Measurements from ENCODE around the gene PARP4.
"Not testable (repeated sequence)": the region's sequence is repeated elsewhere in the genome, so short reads cannot be mapped to it uniquely, and the experiment has no call there.

The PARP4 gene

DNA sequence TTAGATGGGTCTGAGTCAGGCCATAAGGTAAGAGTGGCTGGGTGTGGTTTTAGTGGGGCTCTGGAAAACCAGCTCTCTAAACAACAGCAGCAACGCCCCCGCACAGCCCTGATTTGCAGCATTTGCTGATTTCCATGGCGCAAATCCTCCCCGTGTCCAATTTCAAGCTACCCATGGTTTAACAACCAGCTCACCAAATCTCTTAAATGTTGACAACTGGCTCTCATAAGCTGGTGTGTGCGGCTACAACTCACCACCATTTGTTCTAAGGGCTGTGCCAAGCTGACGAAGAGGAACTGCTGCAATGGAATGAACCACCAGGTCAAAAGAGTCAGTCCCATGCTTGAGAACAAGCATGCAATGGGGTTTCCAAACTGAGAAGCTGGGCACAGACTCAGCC lies 22.9 kb downstream of the PARP4 start:
- peaks cover 100% of the 10 kb centered on the region for H3K36me3 ChIP-seq
- TF ChIP-seq, protein P1, sequence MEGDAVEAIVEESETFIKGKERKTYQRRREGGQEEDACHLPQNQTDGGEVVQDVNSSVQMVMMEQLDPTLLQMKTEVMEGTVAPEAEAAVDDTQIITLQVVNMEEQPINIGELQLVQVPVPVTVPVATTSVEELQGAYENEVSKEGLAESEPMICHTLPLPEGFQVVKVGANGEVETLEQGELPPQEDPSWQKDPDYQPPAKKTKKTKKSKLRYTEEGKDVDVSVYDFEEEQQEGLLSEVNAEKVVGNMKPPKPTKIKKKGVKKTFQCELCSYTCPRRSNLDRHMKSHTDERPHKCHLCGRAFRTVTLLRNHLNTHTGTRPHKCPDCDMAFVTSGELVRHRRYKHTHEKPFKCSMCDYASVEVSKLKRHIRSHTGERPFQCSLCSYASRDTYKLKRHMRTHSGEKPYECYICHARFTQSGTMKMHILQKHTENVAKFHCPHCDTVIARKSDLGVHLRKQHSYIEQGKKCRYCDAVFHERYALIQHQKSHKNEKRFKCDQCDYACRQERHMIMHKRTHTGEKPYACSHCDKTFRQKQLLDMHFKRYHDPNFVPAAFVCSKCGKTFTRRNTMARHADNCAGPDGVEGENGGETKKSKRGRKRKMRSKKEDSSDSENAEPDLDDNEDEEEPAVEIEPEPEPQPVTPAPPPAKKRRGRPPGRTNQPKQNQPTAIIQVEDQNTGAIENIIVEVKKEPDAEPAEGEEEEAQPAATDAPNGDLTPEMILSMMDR (IDR thresholded peaks at IDR 0.05) = no peak
- H3K27me3 ChIP-seq = no peaks in the 10 kb centered on the region
- no peak overlapping the region for H3K4me3 ChIP-seq (ENCODE audit: low read depth in 1 of 2, low read length in 1 of 2)
- no peak overlapping the region for H3K27ac ChIP-seq
- H3K9me3 ChIP-seq = no peaks in the 10 kb centered on the region
- no peaks in the 10 kb centered on the region for H3K4me1 ChIP-seq (ENCODE audit: control insufficient read depth in 1 of 2, insufficient read depth in 1 of 2, low read depth in 1 of 2, low read length in 1 of 2)

DNA sequence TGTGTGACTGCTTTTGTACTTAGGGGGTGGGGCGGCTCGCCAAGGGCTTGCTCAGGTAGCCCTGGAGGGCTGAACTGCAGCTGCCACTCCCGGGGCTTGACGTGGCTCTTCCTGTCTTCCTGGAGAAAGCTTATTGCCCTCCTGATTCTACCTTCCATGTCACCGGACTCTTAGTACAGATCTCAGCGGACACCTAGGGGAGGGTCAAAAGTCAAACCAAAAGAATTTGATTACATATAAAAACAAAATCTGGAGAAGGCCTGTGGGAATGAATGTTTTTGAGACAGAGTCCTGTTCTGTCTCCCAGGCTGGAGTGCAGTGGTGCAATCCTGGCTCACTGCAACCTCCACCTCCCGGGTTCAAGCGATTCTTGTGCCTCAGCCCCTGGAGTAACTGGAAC lies 24.5 kb downstream of the PARP4 start:
- H3K4me1 ChIP-seq (ENCODE audit: control insufficient read depth in 1 of 2, insufficient read depth in 1 of 2, low read depth in 1 of 2, low read length in 1 of 2); H3K9me3 ChIP-seq; H3K27ac ChIP-seq; H3K4me3 ChIP-seq (ENCODE audit: low read depth in 1 of 2, low read length in 1 of 2); H3K27me3 ChIP-seq: not testable (repeated sequence)
- peaks cover 99% of the 10 kb centered on the region for H3K36me3 ChIP-seq

DNA sequence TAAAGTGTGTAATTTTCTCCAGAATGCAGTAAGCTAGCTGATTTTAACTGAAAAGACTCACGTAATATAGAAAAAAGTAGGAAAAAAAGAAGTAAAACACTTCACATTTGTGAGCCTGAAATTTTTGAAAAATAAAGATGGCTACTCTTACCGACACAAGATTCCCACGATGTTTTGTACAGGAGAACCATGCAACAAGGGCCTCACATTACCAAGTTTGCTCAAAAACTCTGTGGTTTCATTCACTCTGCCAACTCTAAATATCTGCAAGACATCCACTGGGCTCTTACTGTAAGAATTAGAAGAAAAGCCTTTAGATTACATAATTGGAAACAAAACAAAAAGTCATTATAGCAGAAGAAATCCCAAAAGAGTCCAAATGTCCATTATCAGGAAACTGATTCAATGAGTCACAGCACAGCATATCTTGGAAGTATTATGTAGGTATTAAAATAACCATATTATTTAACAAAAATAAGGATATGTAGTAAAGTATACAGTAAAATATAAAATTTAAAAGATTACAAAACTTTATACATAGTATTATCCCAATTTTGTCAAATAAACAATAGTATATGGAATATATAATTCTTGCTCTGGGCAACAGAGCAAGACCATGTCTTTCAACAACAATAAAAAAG lies 26.4 kb downstream of the PARP4 start:
- H3K27me3 ChIP-seq; H3K27ac ChIP-seq; H3K4me1 ChIP-seq (ENCODE audit: control insufficient read depth in 1 of 2, insufficient read depth in 1 of 2, low read depth in 1 of 2, low read length in 1 of 2); H3K4me3 ChIP-seq (ENCODE audit: low read depth in 1 of 2, low read length in 1 of 2); H3K9me3 ChIP-seq: not testable (repeated sequence)
- H3K36me3 ChIP-seq = peaks cover 99% of the 10 kb centered on the region

DNA sequence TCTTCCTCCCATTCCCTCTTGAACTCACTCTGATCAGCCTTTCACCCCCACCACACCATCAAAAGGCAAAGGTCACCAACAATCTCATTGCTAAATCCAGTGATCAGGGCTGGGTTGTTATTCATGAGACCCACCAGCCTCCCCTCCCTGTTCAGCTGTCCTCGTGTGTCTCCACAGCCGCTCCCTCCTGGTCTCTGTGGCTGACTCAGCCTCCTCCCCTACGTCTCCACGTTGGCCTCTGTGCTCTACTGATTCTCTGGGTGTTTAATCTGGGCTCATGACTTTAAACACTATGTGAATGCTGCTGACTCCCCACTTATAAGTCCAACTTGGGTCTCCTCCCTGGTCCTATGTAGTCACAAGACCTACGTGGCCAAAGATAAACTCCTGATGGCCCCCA lies 38.9 kb downstream of the PARP4 start:
- Histone ChIP-seq H3K36me3 (peaks cover 99% of the 10 kb centered on the region), H3K27ac (no peak overlapping the region), H3K27me3 (no peaks in the 10 kb centered on the region), H3K4me1 (ENCODE audit: control insufficient read depth in 1 of 2, insufficient read depth in 1 of 2, low read depth in 1 of 2, low read length in 1 of 2) (no peaks in the 10 kb centered on the region), H3K9me3 (no peaks in the 10 kb centered on the region), H3K4me3 (ENCODE audit: low read depth in 1 of 2, low read length in 1 of 2) (no peak overlapping the region)
- TF ChIP-seq, protein P1 (IDR thresholded peaks at IDR 0.05) = no peak

DNA sequence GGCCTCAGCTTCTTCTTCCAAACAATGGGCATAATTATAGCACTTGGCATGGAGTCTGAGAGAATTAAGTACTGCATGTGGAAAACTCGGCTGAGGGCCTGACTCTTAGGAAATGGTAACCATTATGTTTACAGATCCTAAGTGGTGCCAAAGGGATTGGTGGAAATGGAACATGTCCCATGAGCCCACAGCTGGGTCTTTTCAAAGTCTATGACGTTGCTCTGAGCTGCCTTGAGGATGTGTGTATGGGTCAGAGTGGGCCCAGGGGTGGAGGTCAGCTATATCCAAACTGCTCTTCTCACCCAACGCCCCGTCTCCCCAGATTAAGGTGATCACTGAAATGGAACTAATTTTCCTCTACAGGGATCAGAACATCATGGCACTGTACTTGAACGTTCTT lies 40.4 kb downstream of the PARP4 start:
- not testable (repeated sequence) for H3K4me1 ChIP-seq (ENCODE audit: control insufficient read depth in 1 of 2, insufficient read depth in 1 of 2, low read depth in 1 of 2, low read length in 1 of 2); H3K27me3 ChIP-seq; H3K9me3 ChIP-seq; H3K27ac ChIP-seq; H3K4me3 ChIP-seq (ENCODE audit: low read depth in 1 of 2, low read length in 1 of 2)
- H3K36me3 ChIP-seq = peaks cover 99% of the 10 kb centered on the region

DNA sequence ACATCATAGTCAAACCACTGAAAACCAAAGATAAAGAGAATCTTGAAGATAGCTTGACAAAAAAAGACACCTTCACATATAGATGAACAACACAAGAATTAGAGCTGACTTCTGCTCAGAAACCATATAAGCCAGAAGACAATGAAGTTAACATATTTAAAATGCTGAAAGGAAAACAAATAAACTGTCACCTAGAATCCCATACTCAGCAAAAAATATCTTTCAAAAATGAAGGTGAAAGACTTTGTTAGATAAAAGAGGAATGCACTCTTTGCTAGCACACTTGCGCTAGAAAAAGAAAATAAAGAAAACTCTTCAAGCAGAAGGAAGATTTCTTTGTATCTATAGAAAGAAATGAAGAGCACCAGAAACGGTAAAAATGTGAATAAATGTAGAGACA lies 49.5 kb downstream of the PARP4 start:
- no peaks in the 10 kb centered on the region for H3K9me3 ChIP-seq
- no peaks in the 10 kb centered on the region for H3K27me3 ChIP-seq
- no peaks in the 10 kb centered on the region for H3K4me1 ChIP-seq (ENCODE audit: control insufficient read depth in 1 of 2, insufficient read depth in 1 of 2, low read depth in 1 of 2, low read length in 1 of 2)
- H3K36me3 ChIP-seq = peaks cover 79% of the 10 kb centered on the region
- H3K27ac ChIP-seq = no peak overlapping the region
- TF ChIP-seq, protein P1 (IDR thresholded peaks at IDR 0.05) = no peak
- no peak overlapping the region for H3K4me3 ChIP-seq (ENCODE audit: low read depth in 1 of 2, low read length in 1 of 2)

GRCh38 chr13:24460256-24460655 lies 52.3 kb downstream of the PARP4 start:
- no peak overlapping the region for H3K27ac ChIP-seq
- H3K9me3 ChIP-seq = no peaks in the 10 kb centered on the region
- H3K27me3 ChIP-seq = no peaks in the 10 kb centered on the region
- no peaks in the 10 kb centered on the region for H3K4me1 ChIP-seq (ENCODE audit: control insufficient read depth in 1 of 2, insufficient read depth in 1 of 2, low read depth in 1 of 2, low read length in 1 of 2)
- H3K36me3 ChIP-seq = peaks cover 78% of the 10 kb centered on the region
- TF ChIP-seq, protein P1 (IDR thresholded peaks at IDR 0.05) = no peak
- H3K4me3 ChIP-seq (ENCODE audit: low read depth in 1 of 2, low read length in 1 of 2) = no peak overlapping the region
